ENCODE measurements around the gene RPL5. TPM values are rescaled to one million over a fixed set of nuclear protein-coding genes. Genes with fewer than 3 reads are reported as not detected.

RPL5 gene
- total RNA-seq, 4 donors from 2014 or later: 1,299 to 3,386 (median 2,410) TPM

DNA sequence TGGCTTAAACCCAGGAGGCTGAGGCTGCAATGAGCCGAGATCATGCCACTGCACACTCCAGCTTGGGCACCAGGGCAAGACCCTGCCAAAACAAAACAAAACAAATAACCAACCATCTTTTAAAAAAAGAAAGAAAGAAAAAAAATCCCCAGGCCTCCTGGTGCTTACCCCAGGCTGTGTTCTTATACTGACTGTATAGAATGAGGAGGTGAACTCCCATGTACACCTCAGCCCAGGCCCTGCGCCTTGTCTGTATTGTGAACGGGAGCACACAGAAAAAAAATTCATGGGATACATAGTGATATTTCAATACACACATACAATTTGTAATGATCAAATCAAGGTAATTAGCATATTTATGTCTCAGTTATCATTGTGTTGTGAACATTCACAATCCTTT is 14.1 kb downstream of the RPL5 start:
- Histone ChIP-seq H3K27ac (no peak overlapping the region), H3K9me3 (no peaks in the 10 kb centered on the region), H3K36me3 (no peaks in the 10 kb centered on the region), H3K4me3 (no peak overlapping the region), H3K27me3 (no peaks in the 10 kb centered on the region), H3K4me1 (no peaks in the 10 kb centered on the region)
- no peak for DNase-seq
- TF ChIP-seq, protein P1, sequence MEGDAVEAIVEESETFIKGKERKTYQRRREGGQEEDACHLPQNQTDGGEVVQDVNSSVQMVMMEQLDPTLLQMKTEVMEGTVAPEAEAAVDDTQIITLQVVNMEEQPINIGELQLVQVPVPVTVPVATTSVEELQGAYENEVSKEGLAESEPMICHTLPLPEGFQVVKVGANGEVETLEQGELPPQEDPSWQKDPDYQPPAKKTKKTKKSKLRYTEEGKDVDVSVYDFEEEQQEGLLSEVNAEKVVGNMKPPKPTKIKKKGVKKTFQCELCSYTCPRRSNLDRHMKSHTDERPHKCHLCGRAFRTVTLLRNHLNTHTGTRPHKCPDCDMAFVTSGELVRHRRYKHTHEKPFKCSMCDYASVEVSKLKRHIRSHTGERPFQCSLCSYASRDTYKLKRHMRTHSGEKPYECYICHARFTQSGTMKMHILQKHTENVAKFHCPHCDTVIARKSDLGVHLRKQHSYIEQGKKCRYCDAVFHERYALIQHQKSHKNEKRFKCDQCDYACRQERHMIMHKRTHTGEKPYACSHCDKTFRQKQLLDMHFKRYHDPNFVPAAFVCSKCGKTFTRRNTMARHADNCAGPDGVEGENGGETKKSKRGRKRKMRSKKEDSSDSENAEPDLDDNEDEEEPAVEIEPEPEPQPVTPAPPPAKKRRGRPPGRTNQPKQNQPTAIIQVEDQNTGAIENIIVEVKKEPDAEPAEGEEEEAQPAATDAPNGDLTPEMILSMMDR (IDR thresholded peaks at IDR 0.05): no peak
- TF ChIP-seq POLR2A (IDR thresholded peaks at IDR 0.05): no peak
- intact Hi-C loops (cut with DNase I; ENCODE audit: low total_unique reads): no loop called here

DNA sequence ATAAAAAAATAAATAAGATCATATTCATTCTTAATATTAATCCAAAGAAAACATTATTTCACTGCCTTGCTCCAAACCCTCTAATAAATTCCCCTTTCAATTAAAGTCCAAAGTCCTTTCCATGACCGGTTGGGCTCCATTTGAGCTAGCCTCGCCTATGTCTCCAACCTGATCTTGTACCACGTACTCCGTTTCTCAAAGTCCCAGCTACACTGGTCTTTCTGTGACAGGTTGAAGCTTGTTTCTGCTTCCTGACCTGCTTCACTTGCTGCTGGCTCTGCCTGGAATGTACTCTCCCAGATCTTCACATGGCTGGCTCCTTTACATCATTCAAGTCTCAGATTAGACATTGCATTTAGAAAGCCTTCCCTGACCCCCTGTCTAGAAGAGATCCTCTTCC is 16.4 kb downstream of the RPL5 start:
- Histone ChIP-seq H3K9me3 (no peaks in the 10 kb centered on the region), H3K27ac (no peak overlapping the region), H3K27me3 (no peaks in the 10 kb centered on the region), H3K4me1 (no peaks in the 10 kb centered on the region), H3K4me3 (no peak overlapping the region), H3K36me3 (no peaks in the 10 kb centered on the region)
- DNase-seq: no peak
- TF ChIP-seq, protein P1 (IDR thresholded peaks at IDR 0.05): no peak
- no peak for TF ChIP-seq POLR2A (IDR thresholded peaks at IDR 0.05)
- intact Hi-C loops (cut with DNase I; ENCODE audit: low total_unique reads): no loop called here

DNA sequence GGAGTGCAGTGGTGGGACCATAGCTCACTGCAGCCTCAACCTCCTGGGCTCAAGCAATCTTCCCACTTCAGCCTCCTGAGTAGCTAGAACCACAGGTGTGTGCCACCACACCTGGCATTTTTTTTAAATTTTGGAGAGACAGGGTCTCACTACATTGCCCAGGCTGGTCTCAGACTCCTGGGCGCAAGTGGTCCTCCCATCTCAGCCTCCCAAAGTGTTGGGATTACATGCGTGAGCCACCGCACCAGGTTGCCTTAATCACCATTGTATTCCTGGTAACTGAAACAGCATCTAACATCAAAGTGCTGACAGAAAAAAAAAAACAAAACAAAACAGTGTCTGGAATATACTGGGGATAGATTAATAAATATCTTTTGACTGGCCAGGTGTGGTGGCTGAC is 18.2 kb downstream of the RPL5 start:
- Histone ChIP-seq H3K27ac (no peak overlapping the region), H3K4me1 (no peaks in the 10 kb centered on the region), H3K36me3 (no peaks in the 10 kb centered on the region), H3K27me3 (no peaks in the 10 kb centered on the region), H3K9me3 (no peaks in the 10 kb centered on the region), H3K4me3 (no peak overlapping the region)
- intact Hi-C loops (cut with DNase I; ENCODE audit: low total_unique reads): loop anchor here (10.0 kb wide), 1 partner anchor 145 kb away; no protein-coding TSS in a partner anchor
- DNase-seq: no peak
- TF ChIP-seq, protein P1 (IDR thresholded peaks at IDR 0.05): no peak
- no peak for TF ChIP-seq POLR2A (IDR thresholded peaks at IDR 0.05)

DNA sequence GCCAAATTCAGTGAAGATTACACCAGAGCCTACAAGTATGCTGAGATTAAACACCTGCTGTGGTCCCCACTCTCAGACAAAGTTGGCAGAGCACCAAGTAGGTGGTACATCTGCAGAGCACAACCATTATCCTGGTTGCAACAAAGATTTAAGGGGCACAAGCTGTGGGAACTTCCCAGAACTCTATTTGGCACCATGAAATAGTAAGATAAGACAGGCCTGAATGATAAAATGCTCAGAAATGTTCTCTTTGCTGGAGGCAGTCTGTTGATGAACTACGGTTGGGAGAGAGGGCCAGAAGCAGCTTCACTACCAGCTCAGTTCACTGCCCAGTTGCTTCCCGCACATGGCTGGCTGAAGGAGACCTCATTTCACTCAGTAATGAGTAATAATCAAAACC is 19.9 kb downstream of the RPL5 start:
- peak overlapping the region in 1 of 2 donors; percentile 7 for H3K27ac ChIP-seq
- H3K4me3 ChIP-seq: no peak overlapping the region
- DNase-seq: no peak
- no peaks in the 10 kb centered on the region for H3K9me3 ChIP-seq
- no peak for TF ChIP-seq POLR2A (IDR thresholded peaks at IDR 0.05)
- TF ChIP-seq, protein P1 (IDR thresholded peaks at IDR 0.05): no peak
- H3K27me3 ChIP-seq: no peaks in the 10 kb centered on the region
- H3K4me1 ChIP-seq: no peaks in the 10 kb centered on the region
- intact Hi-C loops (cut with DNase I; ENCODE audit: low total_unique reads): loop anchor here (10.0 kb wide), 1 partner anchor 143 kb away; no protein-coding TSS in a partner anchor
- H3K36me3 ChIP-seq: no peaks in the 10 kb centered on the region

DNA sequence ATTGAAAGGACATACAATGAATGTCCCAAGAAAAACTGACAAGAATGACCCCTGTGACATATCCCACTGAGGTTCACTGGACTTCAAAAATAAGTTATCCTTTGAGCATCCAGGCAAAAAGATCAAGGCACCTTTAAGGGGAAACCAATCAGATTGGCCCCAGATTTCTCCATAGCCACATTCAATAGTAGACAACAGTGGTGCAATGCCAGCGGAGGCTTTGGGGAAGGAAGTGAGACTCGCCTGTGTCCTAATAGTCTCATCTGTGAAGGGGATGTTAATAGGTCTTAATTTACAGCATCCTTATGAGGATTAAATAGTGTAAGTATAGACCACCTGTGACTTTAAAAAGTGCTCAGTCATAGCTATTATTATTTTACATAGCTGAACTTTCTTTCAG is 21.5 kb downstream of the RPL5 start:
- H3K27me3 ChIP-seq: no peaks in the 10 kb centered on the region
- H3K36me3 ChIP-seq: no peaks in the 10 kb centered on the region
- no peak for TF ChIP-seq POLR2A (IDR thresholded peaks at IDR 0.05)
- TF ChIP-seq, protein P1 (IDR thresholded peaks at IDR 0.05): no peak
- DNase-seq: no peak
- H3K9me3 ChIP-seq: no peaks in the 10 kb centered on the region
- intact Hi-C loops (cut with DNase I; ENCODE audit: low total_unique reads): loop anchor here (10.0 kb wide), 1 partner anchor 142 kb away; no protein-coding TSS in a partner anchor
- no peak overlapping the region for H3K4me3 ChIP-seq
- H3K4me1 ChIP-seq: no peaks in the 10 kb centered on the region
- H3K27ac ChIP-seq: no peak overlapping the region
